Prostate gland (tissue), 2 donors: ENCODE data around the gene IMPA2.

Experiments used
- CTCF ChIP-seq, 4 experiments: fragments of 200-600 bp in 2 of 4; fragments of 450-650 bp in 2 of 4; sonication (generic) in 2 of 4; IDR thresholded peaks; 1 replicate in 3 of 4; 2 replicates in 1 of 4; pipeline ENCODE4 v1.5.1; 2016 to 2019; ENCODE audit warnings: antibody characterized with exemption in 4 of 4, mild to moderate bottlenecking in 2 of 4, moderate library complexity in 2 of 4
- POLR2A ChIP-seq: fragments of 450-650 bp; IDR thresholded peaks from one replicate; pipeline ENCODE4 v1.6.1; 2016; ENCODE audit warnings: antibody characterized with exemption, mild to moderate bottlenecking
- POLR2AphosphoS5 ChIP-seq: sonication (generic); formaldehyde crosslinking; IDR thresholded peaks from one replicate; pipeline ENCODE4 v1.6.1; 2017; ENCODE audit warnings: antibody characterized with exemption

GRCh38 chr18:12056884-12057402 is 75.6 kb downstream of the IMPA2 start:
- no peak for TF ChIP-seq CTCF (IDR thresholded peaks at IDR 0.05)
- no peak for TF ChIP-seq POLR2AphosphoS5
- TF ChIP-seq POLR2A: no peak
